Breast epithelium (tissue), 3 donors: ENCODE data around the gene TMTC2.

Source experiments
- POLR2AphosphoS5 ChIP-seq, 3 donors: sonication (generic); formaldehyde crosslinking; IDR thresholded peaks; one replicate each; pipeline ENCODE4 v1.6.1; 2017; ENCODE audit warnings: antibody characterized with exemption in 3 of 3
- TF ChIP-seq, protein P1 (sequence below), 3 donors: fragments of 450-650 bp; IDR thresholded peaks; one replicate each; pipeline ENCODE4 v1.5.1; 2016 to 2017; ENCODE audit warnings: antibody characterized with exemption in 3 of 3, mild to moderate bottlenecking in 3 of 3, moderate library complexity in 3 of 3

DNA sequence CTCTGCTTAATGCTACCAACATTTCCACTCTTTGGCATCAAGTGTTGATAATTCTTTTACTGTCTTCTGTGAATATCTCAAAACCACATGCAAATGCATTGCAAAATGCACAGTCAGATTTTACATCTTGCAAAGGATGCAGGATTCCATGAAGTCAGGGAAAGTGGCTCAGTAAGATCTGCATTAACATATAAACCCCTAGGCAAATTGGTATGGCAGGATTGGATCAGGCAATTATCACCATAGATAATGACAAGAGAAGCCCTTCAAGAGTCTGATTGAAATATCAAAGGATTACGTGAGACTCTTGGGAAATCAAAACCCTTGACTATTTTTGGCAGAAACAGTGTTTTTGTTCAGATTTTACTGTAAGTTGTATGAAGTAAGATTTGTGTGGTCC, 71.0 kb downstream of the TMTC2 start:
- TF ChIP-seq POLR2AphosphoS5 (IDR thresholded peaks at IDR 0.05), result no peak
- TF ChIP-seq, protein P1, sequence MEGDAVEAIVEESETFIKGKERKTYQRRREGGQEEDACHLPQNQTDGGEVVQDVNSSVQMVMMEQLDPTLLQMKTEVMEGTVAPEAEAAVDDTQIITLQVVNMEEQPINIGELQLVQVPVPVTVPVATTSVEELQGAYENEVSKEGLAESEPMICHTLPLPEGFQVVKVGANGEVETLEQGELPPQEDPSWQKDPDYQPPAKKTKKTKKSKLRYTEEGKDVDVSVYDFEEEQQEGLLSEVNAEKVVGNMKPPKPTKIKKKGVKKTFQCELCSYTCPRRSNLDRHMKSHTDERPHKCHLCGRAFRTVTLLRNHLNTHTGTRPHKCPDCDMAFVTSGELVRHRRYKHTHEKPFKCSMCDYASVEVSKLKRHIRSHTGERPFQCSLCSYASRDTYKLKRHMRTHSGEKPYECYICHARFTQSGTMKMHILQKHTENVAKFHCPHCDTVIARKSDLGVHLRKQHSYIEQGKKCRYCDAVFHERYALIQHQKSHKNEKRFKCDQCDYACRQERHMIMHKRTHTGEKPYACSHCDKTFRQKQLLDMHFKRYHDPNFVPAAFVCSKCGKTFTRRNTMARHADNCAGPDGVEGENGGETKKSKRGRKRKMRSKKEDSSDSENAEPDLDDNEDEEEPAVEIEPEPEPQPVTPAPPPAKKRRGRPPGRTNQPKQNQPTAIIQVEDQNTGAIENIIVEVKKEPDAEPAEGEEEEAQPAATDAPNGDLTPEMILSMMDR (IDR thresholded peaks at IDR 0.05), result no peak
